Endothelial cell of coronary artery (primary cell): ENCODE measurements around the gene SLC25A22. TPM values are rescaled to one million over a fixed set of nuclear protein-coding genes. Genes with fewer than 3 reads are reported as not detected.

ENCODE experiments used
- total RNA-seq: library from RNA; depleted of rRNA; stranded (reverse); fragments of >200 nt; gene quantifications from 2 replicates; pipeline ENCODE4 v1.2.3, GENCODE V29; 2014

SLC25A22 gene
- total RNA-seq: 6.8 and 7.6 TPM in 2 replicates

GRCh38 chr11:798093-798713 lies at the start of gene SLC25A22:
Gene SLC25A22 (minus strand): TSS chr11:798281. CDS start chr11:795006, 3,275 bp downstream.

GRCh38 chr11:842370-843002 lies 44.4 kb upstream of the SLC25A22 start, which contains the start of the genes POLR2L and TSPAN4:
Gene POLR2L (minus strand): TSS chr11:842529. CDS start chr11:842508, 21 bp downstream.
Gene TSPAN4 (plus strand): TSS chr11:842852. CDS start chr11:850305, 7,453 bp downstream.

GRCh38 chr11:832529-833113 lies 34.5 kb upstream of the SLC25A22 start, which contains the start of gene CD151:
Gene CD151 (plus strand): TSS chr11:832952. CDS start chr11:836070, 3,118 bp downstream.

GRCh38 chr11:827897-828192 lies 29.8 kb upstream of the SLC25A22 start, which contains the start of gene CRACR2B:
Gene CRACR2B (plus strand): TSS chr11:827919. CDS start chr11:828608, 689 bp downstream.

GRCh38 chr11:818396-819128 lies 20.5 kb upstream of the SLC25A22 start, which contains the start of gene PNPLA2:
Gene PNPLA2 (plus strand): TSS chr11:818914. CDS start chr11:819719, 805 bp downstream.

GRCh38 chr11:809287-810039 lies 11.4 kb upstream of the SLC25A22 start, which contains the start of gene RPLP2:
Gene RPLP2 (plus strand): TSS chr11:809967. CDS start chr11:810235, 268 bp downstream.

GRCh38 chr11:789943-790342 lies 8.1 kb downstream of the SLC25A22 start, which contains the start of gene CEND1:
Gene CEND1 (minus strand): TSS chr11:790090. CDS start chr11:788576, 1,514 bp downstream.

GRCh38 chr11:777288-778255 lies 20.5 kb downstream of the SLC25A22 start, which contains the start of gene GATD1:
Gene GATD1 (minus strand): TSS chr11:777487. CDS start chr11:777462, 25 bp downstream.

GRCh38 chr11:747158-748006 lies 50.7 kb downstream of the SLC25A22 start, which contains the start of gene TALDO1:
Gene TALDO1 (plus strand): TSS chr11:747464. CDS start chr11:747482, 18 bp downstream.

Other genes with a start within 250 kb of the SLC25A22 start
- gene LMNTD2, start 237.5 kb downstream of the SLC25A22 start, total RNA-seq: 0.36 and 1.1 TPM in 2 replicates
- 10.4 and 14.9 TPM in 2 replicates for gene RASSF7, start 237.3 kb downstream of the SLC25A22 start, total RNA-seq
- gene PHRF1, start 221.8 kb downstream of the SLC25A22 start, total RNA-seq: 25.6 and 33.3 TPM in 2 replicates
- gene IRF7, start 182.3 kb downstream of the SLC25A22 start, total RNA-seq: 10.4 and 11.3 TPM in 2 replicates
- not detected in 2 replicates for gene CDHR5, start 173.3 kb downstream of the SLC25A22 start, total RNA-seq
- gene SCT, start 171.1 kb downstream of the SLC25A22 start, total RNA-seq: not detected in 2 replicates
- not detected in 2 replicates for gene DRD4, start 161.0 kb downstream of the SLC25A22 start, total RNA-seq
- gene DEAF1, start 103.1 kb downstream of the SLC25A22 start, total RNA-seq: 39.4 and 44.8 TPM in 2 replicates
- 5.5 and 6.2 TPM in 2 replicates for gene TMEM80, start 102.5 kb downstream of the SLC25A22 start, total RNA-seq
- gene EPS8L2, start 92.0 kb downstream of the SLC25A22 start, total RNA-seq: 2.7 and 3.9 TPM in 2 replicates
- 207 and 250 TPM in 2 replicates for gene TALDO1, start 50.8 kb downstream of the SLC25A22 start, total RNA-seq
- gene GATD1, start 20.8 kb downstream of the SLC25A22 start, total RNA-seq: 22.7 and 25.9 TPM in 2 replicates
- gene CEND1, start 8.2 kb downstream of the SLC25A22 start, total RNA-seq: under 0.01 and 0.18 TPM in 2 replicates
- gene PIDD1, start 7.0 kb upstream of the SLC25A22 start, total RNA-seq: 7.0 and 9.0 TPM in 2 replicates
- 353 and 358 TPM in 2 replicates for gene RPLP2, start 11.7 kb upstream of the SLC25A22 start, total RNA-seq
- 15.0 and 23.4 TPM in 2 replicates for gene PNPLA2, start 20.6 kb upstream of the SLC25A22 start, total RNA-seq
- 2.7 and 4.8 TPM in 2 replicates for gene CRACR2B, start 29.6 kb upstream of the SLC25A22 start, total RNA-seq
- 545 and 757 TPM in 2 replicates for gene CD151, start 34.7 kb upstream of the SLC25A22 start, total RNA-seq
- gene POLR2L, start 44.2 kb upstream of the SLC25A22 start, total RNA-seq: 159 and 286 TPM in 2 replicates
- gene TSPAN4, start 44.6 kb upstream of the SLC25A22 start, total RNA-seq: 63.9 and 81.4 TPM in 2 replicates
- 34.7 and 45.0 TPM in 2 replicates for gene CHID1, start 112.5 kb upstream of the SLC25A22 start, total RNA-seq
- 37.9 and 49.3 TPM in 2 replicates for gene AP2A2, start 127.6 kb upstream of the SLC25A22 start, total RNA-seq
- gene MUC6, start 238.4 kb upstream of the SLC25A22 start, total RNA-seq: not detected in 2 replicates